AG04449 (cell line): Measurements from ENCODE around the gene TMCC3.
"Not testable (repeated sequence)": the region's sequence is repeated elsewhere in the genome, so short reads cannot be mapped to it uniquely, and the experiment has no call there.

Experiments used
- CTCF ChIA-PET: fragments of 350-600 bp; formaldehyde crosslinking; extraction: SDS; loops from one replicate; lab custom pipeline; 2021; ENCODE audit warnings: antibody characterized with exemption; lab: Yijun Ruan, JAX
- POLR2A ChIA-PET: fragments of 400-600, 350-600 bp; formaldehyde crosslinking; extraction: SDS; loops from one replicate; lab custom pipeline; 2020; ENCODE audit warnings: antibody characterized with exemption, inconsistent platforms; lab: Yijun Ruan, JAX
- DNase-seq: peaks from one replicate; pipeline ENCODE4 v3.0.0-alpha.2; 2010; ENCODE audit warnings: low read depth, low spot score
- H3K4me3 ChIP-seq: 2 replicates; pipeline ENCODE4 v1.5.1; 2011; ENCODE audit warnings: low read depth, mild to moderate bottlenecking, control low read depth, low read length
- CTCF ChIP-seq: IDR thresholded peaks from one replicate; pipeline ENCODE4 v1.5.1; 2011; ENCODE audit warnings: mild to moderate bottlenecking, moderate library complexity, low read length, control low read depth, inconsistent platforms; ENCODE audit not compliant: insufficient read depth; ENCODE audit errors: missing control alignments

Gene TMCC3

DNA sequence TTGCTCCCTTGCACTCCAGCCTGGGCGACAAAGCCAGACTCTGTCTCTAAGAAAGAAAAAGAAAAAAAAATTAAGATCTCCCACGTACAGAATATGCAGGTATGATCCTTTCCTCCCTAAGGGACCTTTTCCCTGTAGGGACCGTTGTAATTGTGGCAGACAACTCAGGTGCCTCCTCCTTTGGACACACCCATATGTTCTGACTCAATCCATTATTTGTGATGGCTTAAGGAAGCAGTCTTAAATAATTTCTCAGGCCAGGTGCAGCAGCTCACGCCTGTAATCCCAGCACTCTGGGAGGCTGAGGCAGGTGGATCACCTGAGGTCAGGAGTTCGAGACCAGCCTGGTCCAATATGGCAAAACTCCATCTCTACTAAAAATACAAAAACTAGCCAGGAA lies 53.1 kb downstream of the TMCC3 start:
- ChIA-PET POLR2A (no interaction called here), CTCF (no interaction called here)
- DNase-seq: no peak
- no peak overlapping the region for H3K4me3 ChIP-seq
- no peak for TF ChIP-seq CTCF

DNA sequence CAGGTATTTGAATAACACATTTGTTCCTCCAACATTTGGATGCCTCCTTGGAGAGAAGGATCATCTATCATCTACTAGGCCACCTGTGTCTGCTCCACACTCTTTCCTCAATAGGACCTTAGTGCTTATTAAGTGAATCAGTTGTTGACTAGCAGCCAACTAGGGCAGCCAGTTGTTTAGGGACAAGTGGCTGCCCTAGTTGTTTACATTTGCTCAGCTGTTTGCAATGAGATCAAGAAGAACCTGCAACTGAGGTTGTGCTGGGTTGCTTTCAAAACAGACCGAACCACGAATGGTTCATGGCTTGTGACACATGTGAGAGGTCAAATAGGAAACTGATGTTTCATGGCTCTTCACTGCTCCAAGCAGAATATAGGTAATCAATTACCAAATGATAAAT lies 53.8 kb downstream of the TMCC3 start:
- H3K4me3 ChIP-seq: no peak overlapping the region
- CTCF ChIA-PET: no interaction called here
- POLR2A ChIA-PET: no interaction called here
- DNase-seq: no peak
- TF ChIP-seq CTCF: no peak

GRCh38 chr12:94595152-94595551 lies 55.2 kb downstream of the TMCC3 start:
- POLR2A ChIA-PET: no interaction called here
- CTCF ChIA-PET: interaction anchor here (1.0 kb wide), 1 partner anchor 385 kb away, joined by 3 read pairs; no protein-coding TSS in a partner anchor
- DNase-seq: no peak
- no peak for TF ChIP-seq CTCF
- H3K4me3 ChIP-seq: no peak overlapping the region

DNA sequence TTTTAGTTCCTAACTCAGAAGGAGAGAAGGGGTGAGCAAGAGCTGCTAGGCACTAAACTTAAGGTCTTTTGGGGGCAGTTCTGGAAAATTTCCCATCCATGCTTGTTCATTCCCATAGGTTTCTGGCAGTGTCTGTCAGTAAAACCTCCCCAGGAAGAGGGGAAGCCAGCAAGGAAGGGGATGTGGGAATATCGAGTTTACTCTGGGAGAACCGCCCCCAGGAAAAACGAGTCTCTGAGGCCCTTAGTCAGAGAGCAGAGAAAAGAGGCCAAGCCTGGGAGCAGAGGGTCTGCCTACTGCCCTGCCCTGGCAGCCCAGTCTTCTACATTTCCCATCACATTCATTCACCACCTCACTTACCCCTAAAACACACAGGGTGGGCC lies 55.9 kb downstream of the TMCC3 start:
- no peak for TF ChIP-seq CTCF
- ChIA-PET CTCF (no interaction called here), POLR2A (no interaction called here)
- H3K4me3 ChIP-seq: no peak overlapping the region
- DNase-seq: no peak

- no peak for DNase-seq
- POLR2A ChIA-PET: no interaction called here
- CTCF ChIA-PET: no interaction called here
- TF ChIP-seq CTCF: no peak
- H3K4me3 ChIP-seq: no peak overlapping the region
Measured at GRCh38 chr12:94593822-94594442, 56.4 kb downstream of the TMCC3 start.

DNA sequence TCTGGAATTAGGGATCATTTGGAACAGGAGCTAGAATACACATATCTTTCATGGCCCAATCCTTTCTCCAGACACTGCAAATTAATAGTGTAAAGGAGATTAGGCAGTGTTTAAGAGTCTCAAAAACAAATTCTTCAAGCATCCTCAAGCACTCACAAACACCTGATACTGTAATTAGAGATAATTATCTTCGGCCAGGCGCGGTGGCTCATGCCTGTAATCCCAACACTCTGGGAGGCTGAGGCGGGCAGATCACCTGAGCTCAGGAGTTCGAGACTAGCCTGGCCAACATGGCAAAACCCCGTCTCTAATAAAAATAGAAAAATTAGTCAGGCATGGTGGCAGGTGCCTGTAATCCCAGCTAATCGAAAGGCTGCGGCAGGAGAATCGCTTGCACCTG lies 57.6 kb downstream of the TMCC3 start:
- DNase-seq, H3K4me3 ChIP-seq, POLR2A ChIA-PET: not testable (repeated sequence)
- CTCF ChIA-PET: interaction anchor here (1.0 kb wide), 1 partner anchor 11 kb away, joined by 3 read pairs; no protein-coding TSS in a partner anchor

DNA sequence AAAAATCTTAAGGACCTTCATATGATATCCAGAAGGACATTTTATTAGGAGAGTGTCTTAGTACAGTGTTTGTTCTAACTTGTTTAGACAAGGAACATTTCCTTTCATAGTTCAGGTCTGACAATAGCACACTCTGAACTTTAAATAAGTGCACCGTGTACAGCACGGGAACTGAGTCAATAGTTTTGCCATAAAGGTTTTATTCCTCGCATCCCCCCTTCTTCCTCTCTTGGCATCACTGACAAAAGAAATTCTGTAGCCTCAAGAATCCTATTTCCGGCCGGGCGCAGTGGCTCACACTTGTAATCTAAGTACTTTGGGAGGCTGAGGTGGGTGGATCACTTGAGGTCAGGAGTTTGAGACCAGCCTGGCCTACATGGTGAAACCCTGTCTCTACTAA lies 58.3 kb downstream of the TMCC3 start:
- no peak overlapping the region for H3K4me3 ChIP-seq
- no peak for DNase-seq
- TF ChIP-seq CTCF: no peak
- ChIA-PET CTCF (no interaction called here), POLR2A (no interaction called here)
